Ovary (tissue), 3 donors: ENCODE data around the gene RAP1GDS1.

Experiments
- EP300 ChIP-seq: sonication (generic); formaldehyde crosslinking; IDR thresholded peaks from one replicate; pipeline ENCODE4 v1.6.1; 2017; ENCODE audit warnings: antibody characterized with exemption
- TF ChIP-seq, protein P1 (sequence below), 3 donors: fragments of 450-650 bp in 2 of 3; fragments of 200-600 bp in 1 of 3; IDR thresholded peaks; one replicate each; pipeline versions ENCODE4 v1.5.1 to v1.8.0; 2016 to 2022; ENCODE audit warnings: antibody characterized with exemption in 3 of 3, mild to moderate bottlenecking in 1 of 3
- donor health status: DM: no; HTN: no; CAD: no.

DNA sequence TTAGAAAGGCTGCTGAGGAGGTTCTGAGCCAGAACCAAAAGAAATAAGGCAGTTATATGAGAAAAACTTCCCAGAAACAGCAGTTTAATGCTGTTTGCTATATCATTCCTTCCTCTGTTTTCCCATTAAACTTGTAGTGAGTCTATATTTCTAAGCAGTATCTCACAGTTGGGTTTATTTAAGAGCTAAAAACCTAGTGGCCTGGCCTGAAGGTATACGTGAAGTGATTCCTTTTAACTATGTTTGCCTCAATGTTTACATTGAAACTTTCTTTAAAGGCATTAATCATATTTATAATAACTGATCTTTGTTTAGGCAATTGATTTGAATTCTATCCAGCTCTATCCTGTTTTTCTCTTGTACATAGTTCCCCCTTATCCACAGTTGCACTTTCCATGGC, 19.1 kb upstream of the RAP1GDS1 start:
- no peak for TF ChIP-seq EP300
- TF ChIP-seq, protein P1, sequence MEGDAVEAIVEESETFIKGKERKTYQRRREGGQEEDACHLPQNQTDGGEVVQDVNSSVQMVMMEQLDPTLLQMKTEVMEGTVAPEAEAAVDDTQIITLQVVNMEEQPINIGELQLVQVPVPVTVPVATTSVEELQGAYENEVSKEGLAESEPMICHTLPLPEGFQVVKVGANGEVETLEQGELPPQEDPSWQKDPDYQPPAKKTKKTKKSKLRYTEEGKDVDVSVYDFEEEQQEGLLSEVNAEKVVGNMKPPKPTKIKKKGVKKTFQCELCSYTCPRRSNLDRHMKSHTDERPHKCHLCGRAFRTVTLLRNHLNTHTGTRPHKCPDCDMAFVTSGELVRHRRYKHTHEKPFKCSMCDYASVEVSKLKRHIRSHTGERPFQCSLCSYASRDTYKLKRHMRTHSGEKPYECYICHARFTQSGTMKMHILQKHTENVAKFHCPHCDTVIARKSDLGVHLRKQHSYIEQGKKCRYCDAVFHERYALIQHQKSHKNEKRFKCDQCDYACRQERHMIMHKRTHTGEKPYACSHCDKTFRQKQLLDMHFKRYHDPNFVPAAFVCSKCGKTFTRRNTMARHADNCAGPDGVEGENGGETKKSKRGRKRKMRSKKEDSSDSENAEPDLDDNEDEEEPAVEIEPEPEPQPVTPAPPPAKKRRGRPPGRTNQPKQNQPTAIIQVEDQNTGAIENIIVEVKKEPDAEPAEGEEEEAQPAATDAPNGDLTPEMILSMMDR (IDR thresholded peaks at IDR 0.05), result no peak
